RWPE2 (cell line): ENCODE results near the gene SPATS2.

Experiments
- ATAC-seq: fragments of 200-7000 bp; cut with Tn5 transposase; 3 replicates; pipeline ENCODE4 v1.9.1; 2021; ENCODE audit warnings: low read depth
- DNase-seq: peaks from one replicate; pipeline ENCODE4 v3.0.0-alpha.2; 2020; ENCODE audit warnings: low spot score
- H3K27ac ChIP-seq: fragments of 450-650 bp; 2 replicates; pipeline ENCODE4 v1.5.1; 2017; ENCODE audit warnings: mild to moderate bottlenecking; ENCODE audit not compliant: poor library complexity, severe bottlenecking
- H3K27me3 ChIP-seq: fragments of 250-450 bp; sonication (Bioruptor Pico); 2 replicates; pipeline ENCODE4 v1.5.1; 2021; ENCODE audit warnings: mild to moderate bottlenecking, moderate library complexity; ENCODE audit not compliant: insufficient read depth, poor library complexity, severe bottlenecking
- H3K36me3 ChIP-seq: fragments of 250-450 bp; sonication (Bioruptor Pico); 2 replicates; pipeline ENCODE4 v1.5.1; 2020; ENCODE audit warnings: low read depth, mild to moderate bottlenecking, moderate library complexity
- H3K4me1 ChIP-seq: fragments of 250-450 bp; sonication (Bioruptor Pico); 2 replicates; pipeline ENCODE4 v1.5.1; 2021; ENCODE audit warnings: mild to moderate bottlenecking, moderate library complexity; ENCODE audit not compliant: insufficient read depth, poor library complexity, severe bottlenecking
- H3K4me3 ChIP-seq: fragments of 250-450 bp; sonication (Bioruptor Pico); 2 replicates; pipeline ENCODE4 v1.5.1; 2021; ENCODE audit warnings: mild to moderate bottlenecking, moderate library complexity; ENCODE audit not compliant: severe bottlenecking
- H3K9me3 ChIP-seq: fragments of 250-450 bp; sonication (Bioruptor Pico); 2 replicates; pipeline ENCODE4 v1.5.1; 2021; ENCODE audit warnings: mild to moderate bottlenecking, moderate library complexity; ENCODE audit not compliant: severe bottlenecking
- TF ChIP-seq, protein P1 (sequence below): fragments of 450-650 bp; IDR thresholded peaks from one replicate; pipeline ENCODE4 v1.5.1; 2017; ENCODE audit warnings: mild to moderate bottlenecking, moderate library complexity; ENCODE audit not compliant: poor library complexity, severe bottlenecking

Gene SPATS2

DNA sequence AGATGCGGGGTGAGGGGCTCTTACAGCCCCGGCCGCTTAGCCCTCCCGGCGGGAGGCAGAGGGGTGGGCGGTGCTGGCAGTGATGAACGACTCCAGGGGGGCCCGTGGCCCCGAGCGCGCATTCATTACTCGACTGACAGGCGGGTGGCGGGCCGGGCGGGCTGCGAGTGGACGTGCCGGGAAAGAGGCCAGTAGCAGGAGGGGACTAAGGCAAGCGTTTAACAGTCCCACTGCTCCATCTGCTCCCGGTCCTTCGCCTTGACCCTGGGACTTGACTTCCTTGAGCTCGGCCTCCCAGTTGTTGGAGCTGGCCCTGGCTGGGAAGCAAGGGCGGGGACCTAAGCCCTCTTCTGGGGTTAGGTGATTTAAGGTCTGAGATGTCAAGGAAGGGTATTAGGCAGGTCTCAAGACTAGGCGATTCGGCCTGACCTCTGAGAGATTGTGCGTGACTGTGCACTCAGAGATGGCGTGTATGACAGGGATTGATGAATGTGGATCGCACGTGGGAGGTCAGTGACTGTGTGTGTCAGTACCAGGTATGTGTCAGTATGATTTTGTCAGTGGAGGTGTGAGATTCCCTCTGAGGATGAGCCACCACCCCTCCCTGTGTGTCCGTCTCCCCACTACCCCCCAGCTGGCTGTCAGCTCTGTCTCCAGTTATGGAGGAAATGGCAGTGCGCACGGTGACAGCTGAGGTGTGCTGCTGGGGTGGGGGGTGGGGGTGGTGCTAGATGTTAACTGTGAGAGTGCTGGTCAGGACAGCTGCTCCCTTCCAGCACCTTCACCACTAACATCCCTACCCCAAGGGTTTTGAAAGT is 24.1 kb upstream of the SPATS2 start:
- DNase-seq: no peak
- Histone ChIP-seq H3K4me3 (no peak overlapping the region), H3K27me3 (peaks cover 55% of the 10 kb centered on the region), H3K36me3 (no peaks in the 10 kb centered on the region), H3K27ac (no peak overlapping the region), H3K4me1 (peaks cover 13% of the 10 kb centered on the region), H3K9me3 (no peaks in the 10 kb centered on the region)
- TF ChIP-seq, protein P1, sequence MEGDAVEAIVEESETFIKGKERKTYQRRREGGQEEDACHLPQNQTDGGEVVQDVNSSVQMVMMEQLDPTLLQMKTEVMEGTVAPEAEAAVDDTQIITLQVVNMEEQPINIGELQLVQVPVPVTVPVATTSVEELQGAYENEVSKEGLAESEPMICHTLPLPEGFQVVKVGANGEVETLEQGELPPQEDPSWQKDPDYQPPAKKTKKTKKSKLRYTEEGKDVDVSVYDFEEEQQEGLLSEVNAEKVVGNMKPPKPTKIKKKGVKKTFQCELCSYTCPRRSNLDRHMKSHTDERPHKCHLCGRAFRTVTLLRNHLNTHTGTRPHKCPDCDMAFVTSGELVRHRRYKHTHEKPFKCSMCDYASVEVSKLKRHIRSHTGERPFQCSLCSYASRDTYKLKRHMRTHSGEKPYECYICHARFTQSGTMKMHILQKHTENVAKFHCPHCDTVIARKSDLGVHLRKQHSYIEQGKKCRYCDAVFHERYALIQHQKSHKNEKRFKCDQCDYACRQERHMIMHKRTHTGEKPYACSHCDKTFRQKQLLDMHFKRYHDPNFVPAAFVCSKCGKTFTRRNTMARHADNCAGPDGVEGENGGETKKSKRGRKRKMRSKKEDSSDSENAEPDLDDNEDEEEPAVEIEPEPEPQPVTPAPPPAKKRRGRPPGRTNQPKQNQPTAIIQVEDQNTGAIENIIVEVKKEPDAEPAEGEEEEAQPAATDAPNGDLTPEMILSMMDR: no peak
- ATAC-seq: no peak

- Histone ChIP-seq H3K4me1 (peaks cover 13% of the 10 kb centered on the region), H3K9me3 (no peaks in the 10 kb centered on the region), H3K27me3 (peaks cover 55% of the 10 kb centered on the region), H3K27ac (no peak overlapping the region), H3K4me3 (no peak overlapping the region), H3K36me3 (no peaks in the 10 kb centered on the region)
- peak; percentile 37 for DNase-seq
- TF ChIP-seq, protein P1: no peak
- ATAC-seq: no peak
These were observed 22.7 kb upstream of the SPATS2 start for GRCh38 chr12:49344486-49345050.

DNA sequence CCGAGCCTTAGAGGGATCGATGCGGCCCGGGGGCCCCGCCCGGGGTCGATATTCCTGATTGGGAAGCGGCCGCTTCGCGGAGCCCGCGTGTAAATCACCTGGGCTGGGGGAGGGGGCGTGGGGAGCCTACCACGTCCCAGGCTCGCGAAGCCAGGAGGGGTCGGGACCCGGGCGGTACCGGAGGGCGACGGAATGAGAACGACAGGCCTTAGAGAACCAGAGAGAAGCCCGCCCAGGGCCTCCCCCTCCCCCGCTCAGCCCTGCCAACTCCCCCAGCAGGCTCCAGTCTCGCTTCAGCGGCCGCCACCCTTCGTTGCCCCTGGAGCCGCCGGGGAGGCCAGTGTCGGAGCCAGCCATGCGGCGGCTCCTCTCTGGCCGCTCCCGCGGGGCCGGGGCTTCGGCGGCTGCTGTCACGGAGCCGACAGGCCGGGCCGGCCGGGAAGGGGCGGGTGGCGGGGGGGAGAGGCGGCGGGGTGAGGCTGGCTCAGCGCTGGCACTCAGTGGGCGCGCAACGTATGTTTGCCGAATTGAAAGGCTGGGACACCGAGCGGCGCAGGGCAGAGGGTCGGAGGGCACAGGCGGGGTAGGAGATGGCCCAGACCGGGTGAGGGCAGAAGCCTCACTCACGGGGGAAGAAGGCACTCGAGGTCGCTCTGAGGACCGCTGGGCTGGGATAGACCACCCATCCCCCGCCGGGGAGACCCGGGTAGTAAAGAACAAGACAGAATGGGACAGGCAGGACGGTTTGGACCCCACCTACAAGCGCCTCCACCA is 22.0 kb upstream of the SPATS2 start:
- H3K4me3 ChIP-seq: peak overlapping the region; percentile 12
- H3K36me3 ChIP-seq: no peaks in the 10 kb centered on the region
- TF ChIP-seq, protein P1: no peak
- ATAC-seq (peak; percentile 16), DNase-seq (peak; percentile 52)
- no peaks in the 10 kb centered on the region for H3K9me3 ChIP-seq
- H3K27me3 ChIP-seq: peaks cover 55% of the 10 kb centered on the region
- peaks cover 13% of the 10 kb centered on the region for H3K4me1 ChIP-seq
- H3K27ac ChIP-seq: no peak overlapping the region

DNA sequence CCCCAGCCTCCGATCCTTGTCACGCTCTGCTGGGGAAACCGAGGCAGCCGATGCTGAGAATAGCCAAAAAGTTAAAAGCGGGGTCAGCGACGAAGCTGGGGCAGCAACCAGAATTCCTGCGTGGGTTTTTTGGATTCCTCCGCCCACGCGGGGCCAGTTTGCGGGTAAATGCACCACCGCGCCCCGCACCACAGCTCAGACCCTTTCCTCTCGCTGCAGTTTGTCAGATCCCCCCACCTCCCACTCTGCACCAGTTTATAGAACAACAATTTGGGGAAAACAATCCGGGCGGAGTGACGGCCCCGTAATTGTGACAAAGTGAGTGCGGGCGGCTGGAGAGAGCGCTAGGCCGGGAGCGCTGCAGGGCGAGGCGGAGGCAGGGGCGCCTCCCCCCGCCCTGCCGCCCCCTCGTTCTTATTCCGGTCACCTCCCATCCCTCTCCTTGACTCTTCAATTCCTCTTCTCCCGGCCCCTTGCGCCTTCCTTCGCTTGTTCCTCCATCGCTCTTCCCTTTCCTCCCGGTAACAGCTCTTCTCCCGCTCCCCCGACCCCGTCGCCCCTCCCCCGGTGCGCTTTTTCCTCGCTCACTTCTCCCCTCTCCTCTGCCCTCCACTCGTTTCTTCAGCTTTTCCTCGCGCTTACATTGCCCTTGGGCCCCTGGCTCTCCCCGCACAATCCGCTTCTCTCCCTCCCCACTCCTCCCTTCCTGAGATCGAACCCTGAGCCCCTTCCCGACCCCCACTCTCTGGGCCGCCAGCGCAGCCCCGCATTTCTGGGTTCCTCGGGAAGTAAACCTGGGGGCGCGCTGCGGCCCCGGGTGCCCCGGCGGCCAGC is 21.2 kb upstream of the SPATS2 start:
- Histone ChIP-seq H3K9me3 (no peaks in the 10 kb centered on the region), H3K4me1 (peaks cover 13% of the 10 kb centered on the region), H3K4me3 (peak overlapping the region; percentile 12), H3K36me3 (no peaks in the 10 kb centered on the region), H3K27ac (no peak overlapping the region), H3K27me3 (peaks cover 55% of the 10 kb centered on the region)
- ATAC-seq (no peak; the same call in 2 of the 3 replicates), DNase-seq (no peak)
- TF ChIP-seq, protein P1: no peak
